HCT116 (cell line): ENCODE data around the gene ELP5. TPM values are rescaled to one million over a fixed set of nuclear protein-coding genes. Genes with fewer than 3 reads are reported as not detected.

ENCODE experiments used
- ATAC-seq: fragments of 200-7000 bp; cut with Tn5 transposase; 2 replicates; pipeline ENCODE4 v1.9.1; 2020; ENCODE audit warnings: mild to moderate bottlenecking, moderate library complexity
- BruUV-seq: library from RNA; stranded (reverse); fragments of 400-500 nt; replicated peaks from 2 replicates; lab custom pipeline; 2021; lab: Mats Ljungman, UMichigan
- CTCF ChIA-PET: fragments of 300-600 bp; sonication (Branson Sonifier 250); formaldehyde crosslinking; loops from one replicate; lab custom pipeline; 2021; ENCODE audit warnings: antibody characterized with exemption; lab: Charles Lee
- POLR2A ChIA-PET: fragments of 300-600, 350-600 bp; sonication (Branson Sonifier 250); formaldehyde crosslinking; loops from one replicate; lab custom pipeline; 2021; ENCODE audit warnings: antibody characterized with exemption; lab: Charles Lee
- RAD21 ChIA-PET, 2 experiments: fragments of 300-600 bp; sonication (Branson Sonifier 250); formaldehyde crosslinking; loops; one replicate each; lab custom pipeline; 2023; ENCODE audit warnings: low total read pairs in 2 of 2; ENCODE audit not compliant: uncharacterized antibody in 2 of 2, unreplicated experiment in 2 of 2, low non-redundant PET in 1 of 2; lab: Charles Lee
- DNase-seq: peaks from one replicate; pipeline ENCODE4 v3.0.0-alpha.2; 2010; ENCODE audit warnings: low read depth, low spot score
- H2AFZ ChIP-seq: fragments of 200-600 bp; shearing (Covaris generic), sonication (generic); 2 replicates; pipeline ENCODE4 v1.6.1; 2017; ENCODE audit warnings: low read depth, mixed run types, mixed read lengths, antibody characterized with exemption, low read length; ENCODE audit not compliant: poor library complexity, severe bottlenecking
- H3K27ac ChIP-seq: 2 replicates; pipeline ENCODE4 v1.5.1; 2012; ENCODE audit warnings: low read depth, low read length
- H3K27me3 ChIP-seq: fragments of 200-600 bp; sonication (generic); 2 replicates; pipeline ENCODE4 v1.6.1; 2016; ENCODE audit warnings: mixed run types, low read length, mixed read lengths; ENCODE audit not compliant: insufficient read depth
- H3K36me3 ChIP-seq, 2 experiments: fragments of 200-500 bp in 1 of 2; fragments of 200-600 bp in 1 of 2; sonication (Bioruptor generic) in 1 of 2; sonication (generic) in 1 of 2; 2 replicates each; pipeline versions ENCODE4 v1.5.1 to v1.6.1; 2014 to 2016; ENCODE audit warnings: low read length in 2 of 2, inconsistent platforms in 1 of 2, mixed read lengths in 1 of 2, mixed run types in 1 of 2; ENCODE audit not compliant: insufficient read depth in 2 of 2, control insufficient read depth in 1 of 2
- H3K4me1 ChIP-seq, 2 experiments: fragments of 200-600 bp in 1 of 2; sonication (generic) in 1 of 2; 2 replicates each; pipeline versions ENCODE4 v1.5.1 to v1.6.1; 2012 to 2017; ENCODE audit warnings: low read length in 2 of 2, inconsistent platforms in 1 of 2, mild to moderate bottlenecking in 1 of 2, mixed read lengths in 1 of 2, mixed run types in 1 of 2, moderate library complexity in 1 of 2; ENCODE audit not compliant: insufficient read depth in 2 of 2, control insufficient read depth in 1 of 2
- H3K4me2 ChIP-seq: fragments of 200-600 bp; sonication (generic); 2 replicates; pipeline ENCODE4 v1.6.1; 2017; ENCODE audit warnings: mixed run types, low read length, mixed read lengths
- H3K4me3 ChIP-seq, 2 experiments: fragments of 200-600 bp in 1 of 2; sonication (generic) in 1 of 2; replicated peaks in 1 of 2; 2 replicates each; pipeline ENCODE4 v1.5.1; 2011 to 2016; ENCODE audit warnings: low read length in 2 of 2, control low read depth in 1 of 2, low read depth in 1 of 2, mild to moderate bottlenecking in 1 of 2, mixed read lengths in 1 of 2, mixed run types in 1 of 2
- H3K79me2 ChIP-seq: fragments of 200-600 bp; sonication (generic); 2 replicates; pipeline ENCODE4 v1.6.1; 2017; ENCODE audit warnings: mild to moderate bottlenecking, mixed run types, low read length, moderate library complexity, mixed read lengths; ENCODE audit not compliant: insufficient read depth
- H3K9ac ChIP-seq: fragments of 200-600 bp; sonication (generic); 2 replicates; pipeline ENCODE4 v1.6.1; 2016; ENCODE audit warnings: low read length, mixed read lengths
- H3K9me2 ChIP-seq: fragments of 200-600 bp; sonication (generic), shearing (Covaris generic); 2 replicates; pipeline ENCODE4 v1.6.1; 2017; ENCODE audit warnings: mixed run types, mild to moderate bottlenecking, moderate library complexity; ENCODE audit not compliant: insufficient read depth
- H3K9me3 ChIP-seq, 2 experiments: fragments of 200-500 bp in 1 of 2; fragments of 200-600 bp in 1 of 2; sonication (Bioruptor generic) in 1 of 2; sonication (generic) in 1 of 2; 2 replicates each; pipeline ENCODE4 v1.6.1; 2014 to 2017; ENCODE audit warnings: low read length in 2 of 2, mixed read lengths in 2 of 2, inconsistent platforms in 1 of 2, low read depth in 1 of 2, mild to moderate bottlenecking in 1 of 2, mixed run types in 1 of 2, moderate library complexity in 1 of 2; ENCODE audit not compliant: control insufficient read depth in 1 of 2, insufficient read depth in 1 of 2
- H4K20me1 ChIP-seq: fragments of 200-600 bp; sonication (generic), shearing (Covaris generic); 2 replicates; pipeline ENCODE4 v1.6.1; 2017; ENCODE audit warnings: mixed run types, mild to moderate bottlenecking, moderate library complexity; ENCODE audit not compliant: insufficient read depth
- CEBPB ChIP-seq: IDR thresholded peaks from 2 replicates; pipeline ENCODE4 v1.6.1; 2012; ENCODE audit warnings: low read depth
- EGR1 ChIP-seq: IDR thresholded peaks from 2 replicates; pipeline ENCODE4 v1.6.1; 2012; ENCODE audit warnings: low read depth
- EZH2 ChIP-seq: fragments of 200-600 bp; sonication (generic); IDR thresholded peaks from 2 replicates; pipeline ENCODE4 v1.6.1; 2017; ENCODE audit warnings: antibody characterized with exemption, mixed run types
- FOSL1 ChIP-seq: IDR thresholded peaks from 2 replicates; pipeline ENCODE4 v1.6.1; 2012; ENCODE audit warnings: low read depth
- JUND ChIP-seq: IDR thresholded peaks from 2 replicates; pipeline ENCODE4 v1.6.1; 2012
- POLR2A ChIP-seq: IDR thresholded peaks from 2 replicates; pipeline ENCODE4 v1.7.0; 2011; ENCODE audit warnings: borderline replicate concordance; ENCODE audit not compliant: insufficient read depth, insufficient read length; ENCODE audit errors: extremely low read depth
- POLR2AphosphoS5 ChIP-seq: IDR thresholded peaks from 2 replicates; pipeline ENCODE4 v1.6.1; 2011; ENCODE audit warnings: mild to moderate bottlenecking, low read depth, low read length, moderate library complexity
- RAD21 ChIP-seq: IDR thresholded peaks from 2 replicates; pipeline ENCODE4 v1.6.1; 2012; ENCODE audit warnings: low read depth, mild to moderate bottlenecking
- SIN3A ChIP-seq: IDR thresholded peaks from 2 replicates; pipeline ENCODE4 v1.6.1; 2012; ENCODE audit warnings: low read depth
- SRF ChIP-seq: IDR thresholded peaks from 2 replicates; pipeline ENCODE4 v1.6.1; 2012; ENCODE audit warnings: low read depth
- TCF7L2 ChIP-seq: IDR thresholded peaks from 2 replicates; pipeline ENCODE4 v1.7.0; 2011; ENCODE audit warnings: borderline replicate concordance, inconsistent platforms; ENCODE audit not compliant: insufficient read depth, insufficient read length; ENCODE audit errors: extremely low read depth
- ZBTB33 ChIP-seq: IDR thresholded peaks from 2 replicates; pipeline ENCODE4 v1.6.1; 2011; ENCODE audit warnings: mild to moderate bottlenecking, low read length, moderate library complexity; ENCODE audit not compliant: insufficient replicate concordance; ENCODE audit errors: extremely low read depth
- ZFX ChIP-seq: fragments of 450-650 bp; IDR thresholded peaks from 2 replicates; pipeline ENCODE4 v1.6.1; 2017
- intact Hi-C: fragments of 100-400 bp; cut with micrococcal nuclease; formaldehyde crosslinking; loops from 2 replicates; pipeline ENCODE4 v1.10.0; 2022
- total RNA-seq: library from RNA; stranded (reverse); gene quantifications from one replicate; pipeline ENCODE4 v1.2.1, GENCODE V29; 2021; ENCODE audit not compliant: unreplicated experiment
- TF ChIP-seq, protein P1 (sequence below), 3 experiments: fragments of 200-600 bp in 1 of 3; sonication (generic) in 1 of 3; IDR thresholded peaks in 2 of 3; conservative IDR thresholded peaks in 1 of 3; 2 replicates each; pipeline ENCODE4 v1.5.1; 2012 to 2017; ENCODE audit warnings: low read depth in 2 of 3, low read length in 2 of 3, antibody characterized with exemption in 1 of 3, borderline replicate concordance in 1 of 3, control low read depth in 1 of 3, mild to moderate bottlenecking in 1 of 3, mixed read lengths in 1 of 3, mixed run types in 1 of 3, moderate library complexity in 1 of 3; ENCODE audit not compliant: insufficient read depth in 1 of 3
- TF ChIP-seq, protein P2 (sequence below): IDR thresholded peaks from 2 replicates; pipeline ENCODE4 v1.6.1; 2012; ENCODE audit warnings: low read depth
- TF ChIP-seq, protein P3 (sequence below): IDR thresholded peaks from 2 replicates; pipeline ENCODE4 v1.6.1; 2012

ELP5 gene
- total RNA-seq, 1 experiment from 2014 or later = 81.7 TPM

GRCh38 chr17:7237761-7238419 lies 14.1 kb upstream of the ELP5 start:
- TF ChIP-seq TCF7L2 (peak; percentile 79), RAD21 (no peak), POLR2A (no peak), EGR1 (no peak), POLR2AphosphoS5 (peak; percentile 65), SRF (no peak), JUND (no peak), CEBPB (no peak), ZFX (peak; percentile 36; the same call in 1 of the 2 replicates), EZH2 (no peak), FOSL1 (no peak), SIN3A (no peak), ZBTB33 (no peak)
- TF ChIP-seq, protein P1, sequence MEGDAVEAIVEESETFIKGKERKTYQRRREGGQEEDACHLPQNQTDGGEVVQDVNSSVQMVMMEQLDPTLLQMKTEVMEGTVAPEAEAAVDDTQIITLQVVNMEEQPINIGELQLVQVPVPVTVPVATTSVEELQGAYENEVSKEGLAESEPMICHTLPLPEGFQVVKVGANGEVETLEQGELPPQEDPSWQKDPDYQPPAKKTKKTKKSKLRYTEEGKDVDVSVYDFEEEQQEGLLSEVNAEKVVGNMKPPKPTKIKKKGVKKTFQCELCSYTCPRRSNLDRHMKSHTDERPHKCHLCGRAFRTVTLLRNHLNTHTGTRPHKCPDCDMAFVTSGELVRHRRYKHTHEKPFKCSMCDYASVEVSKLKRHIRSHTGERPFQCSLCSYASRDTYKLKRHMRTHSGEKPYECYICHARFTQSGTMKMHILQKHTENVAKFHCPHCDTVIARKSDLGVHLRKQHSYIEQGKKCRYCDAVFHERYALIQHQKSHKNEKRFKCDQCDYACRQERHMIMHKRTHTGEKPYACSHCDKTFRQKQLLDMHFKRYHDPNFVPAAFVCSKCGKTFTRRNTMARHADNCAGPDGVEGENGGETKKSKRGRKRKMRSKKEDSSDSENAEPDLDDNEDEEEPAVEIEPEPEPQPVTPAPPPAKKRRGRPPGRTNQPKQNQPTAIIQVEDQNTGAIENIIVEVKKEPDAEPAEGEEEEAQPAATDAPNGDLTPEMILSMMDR (IDR thresholded peaks at IDR 0.05 in 2 of 3, conservative IDR thresholded peaks at IDR 0.05 in 1 of 3; ENCODE audit: borderline replicate concordance in 1 of 3, insufficient read depth in 1 of 3, low read depth in 2 of 3, low read length in 2 of 3) = no peak
- TF ChIP-seq, protein P2, sequence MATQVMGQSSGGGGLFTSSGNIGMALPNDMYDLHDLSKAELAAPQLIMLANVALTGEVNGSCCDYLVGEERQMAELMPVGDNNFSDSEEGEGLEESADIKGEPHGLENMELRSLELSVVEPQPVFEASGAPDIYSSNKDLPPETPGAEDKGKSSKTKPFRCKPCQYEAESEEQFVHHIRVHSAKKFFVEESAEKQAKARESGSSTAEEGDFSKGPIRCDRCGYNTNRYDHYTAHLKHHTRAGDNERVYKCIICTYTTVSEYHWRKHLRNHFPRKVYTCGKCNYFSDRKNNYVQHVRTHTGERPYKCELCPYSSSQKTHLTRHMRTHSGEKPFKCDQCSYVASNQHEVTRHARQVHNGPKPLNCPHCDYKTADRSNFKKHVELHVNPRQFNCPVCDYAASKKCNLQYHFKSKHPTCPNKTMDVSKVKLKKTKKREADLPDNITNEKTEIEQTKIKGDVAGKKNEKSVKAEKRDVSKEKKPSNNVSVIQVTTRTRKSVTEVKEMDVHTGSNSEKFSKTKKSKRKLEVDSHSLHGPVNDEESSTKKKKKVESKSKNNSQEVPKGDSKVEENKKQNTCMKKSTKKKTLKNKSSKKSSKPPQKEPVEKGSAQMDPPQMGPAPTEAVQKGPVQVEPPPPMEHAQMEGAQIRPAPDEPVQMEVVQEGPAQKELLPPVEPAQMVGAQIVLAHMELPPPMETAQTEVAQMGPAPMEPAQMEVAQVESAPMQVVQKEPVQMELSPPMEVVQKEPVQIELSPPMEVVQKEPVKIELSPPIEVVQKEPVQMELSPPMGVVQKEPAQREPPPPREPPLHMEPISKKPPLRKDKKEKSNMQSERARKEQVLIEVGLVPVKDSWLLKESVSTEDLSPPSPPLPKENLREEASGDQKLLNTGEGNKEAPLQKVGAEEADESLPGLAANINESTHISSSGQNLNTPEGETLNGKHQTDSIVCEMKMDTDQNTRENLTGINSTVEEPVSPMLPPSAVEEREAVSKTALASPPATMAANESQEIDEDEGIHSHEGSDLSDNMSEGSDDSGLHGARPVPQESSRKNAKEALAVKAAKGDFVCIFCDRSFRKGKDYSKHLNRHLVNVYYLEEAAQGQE = no peak
- TF ChIP-seq, protein P3, sequence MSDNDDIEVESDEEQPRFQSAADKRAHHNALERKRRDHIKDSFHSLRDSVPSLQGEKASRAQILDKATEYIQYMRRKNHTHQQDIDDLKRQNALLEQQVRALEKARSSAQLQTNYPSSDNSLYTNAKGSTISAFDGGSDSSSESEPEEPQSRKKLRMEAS = 0 out of 2 replicates have a peak, but pooled peaks have one; percentile 21
- peak overlapping the region; percentile 100 for H3K9ac ChIP-seq
- ChIA-PET CTCF (interaction anchor here (0.7 to 3.0 kb wide), 3 partner anchors 18 to 64 kb away, joined by 3 to 16 read pairs (median 5); partner anchors contain the start of genes ACADVL and DLG4), RAD21 (interaction anchor here in 1 of 2 experiments (0.5 to 1.0 kb wide), 3 partner anchors 13 to 60 kb away, joined by 3 to 7 read pairs (median 4); no protein-coding TSS in a partner anchor), POLR2A (interaction anchor here (0.6 to 2.6 kb wide), 6 partner anchors 13 to 43 kb away, joined by 3 to 19 read pairs (median 5); partner anchors contain the start of genes ACADVL, CTDNEP1, DLG4 and SLC2A4)
- no peaks in the 10 kb centered on the region for H3K9me3 ChIP-seq
- intact Hi-C loops = no loop called here
- no TSS peak for BruUV-seq
- H3K27me3 ChIP-seq = no peaks in the 10 kb centered on the region
- ATAC-seq = peak; percentile 33
- peak overlapping the region; percentile 82 for H3K4me2 ChIP-seq
- peak overlapping the region; percentile 97 to 99 for H3K4me3 ChIP-seq
- H3K79me2 ChIP-seq = peaks cover 72% of the 10 kb centered on the region
- no peaks in the 10 kb centered on the region for H3K9me2 ChIP-seq
- H3K36me3 ChIP-seq = peaks cover 24 to 32% of the 10 kb centered on the region in 2 experiments
- no peak for DNase-seq
- H4K20me1 ChIP-seq = no peaks in the 10 kb centered on the region
- H2AFZ ChIP-seq = no peak overlapping the region
- H3K4me1 ChIP-seq = peaks cover 44 to 63% of the 10 kb centered on the region in 2 experiments
- peak overlapping the region; percentile 92 for H3K27ac ChIP-seq
